Erythroblast (primary cell): ENCODE results near the gene TCF12.

ENCODE experiments used
- GATA1 ChIP-seq: IDR thresholded peaks from 2 replicates; pipeline ENCODE4 v1.6.1; 2011; ENCODE audit warnings: low read depth, mild to moderate bottlenecking, control low read depth, low read length, moderate library complexity
- POLR2A ChIP-seq: IDR thresholded peaks from 2 replicates; pipeline ENCODE4 v1.6.1; 2011; ENCODE audit warnings: mild to moderate bottlenecking, low read length

DNA sequence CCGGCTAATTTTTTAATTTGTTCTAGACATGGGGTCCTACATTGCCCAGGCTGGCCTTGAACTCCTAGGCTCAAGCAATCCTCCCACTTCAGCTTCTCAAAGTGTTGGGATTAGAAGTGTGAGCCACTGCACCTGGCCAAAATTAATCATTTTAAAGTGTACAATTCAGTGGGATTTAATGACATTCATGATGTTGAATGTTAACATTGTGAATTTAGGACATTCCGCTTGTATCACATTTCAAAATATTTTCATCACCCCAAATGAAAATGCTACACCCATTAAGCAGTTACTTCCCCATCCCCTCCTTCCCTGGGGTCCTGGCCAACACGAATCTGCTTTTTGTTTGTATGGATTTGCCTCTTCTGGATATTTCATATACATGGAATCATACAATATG is 395.8 kb downstream of the TCF12 start:
- no peak for TF ChIP-seq POLR2A
- no peak for TF ChIP-seq GATA1
